GM23338 (cell line): ENCODE results near the gene CASP3. TPM values are rescaled to one million over a fixed set of nuclear protein-coding genes. Genes with fewer than 3 reads are reported as not detected.

ENCODE experiments used
- ATAC-seq: fragments of 200-7000 bp; cut with Tn5 transposase; 3 replicates; pipeline ENCODE4 v1.9.1; 2020
- DNase-seq: peaks from one replicate; pipeline ENCODE4 v3.0.0-alpha.2; 2015; ENCODE audit warnings: low spot score
- H2AFZ ChIP-seq: fragments of 200-600 bp; sonication (generic); 2 replicates; pipeline ENCODE4 v1.8.0; 2016; ENCODE audit warnings: antibody characterized with exemption, mild to moderate bottlenecking, moderate library complexity
- H3F3A ChIP-seq: fragments of 200-600 bp; sonication (generic); replicated peaks from 2 replicates; pipeline ENCODE4 v1.8.0; 2017; ENCODE audit warnings: antibody characterized with exemption, mixed run types, low read depth
- H3K27ac ChIP-seq: fragments of 200-600 bp; sonication (generic); 2 replicates; pipeline ENCODE4 v1.6.1; 2016; ENCODE audit warnings: low read depth
- H3K27me3 ChIP-seq: fragments of 200-600 bp; sonication (generic); 2 replicates; pipeline ENCODE4 v1.8.0; 2016; ENCODE audit warnings: mild to moderate bottlenecking, mixed run types, moderate library complexity; ENCODE audit not compliant: insufficient read depth
- H3K36me3 ChIP-seq: fragments of 200-600 bp; sonication (generic); 2 replicates; pipeline ENCODE4 v1.8.0; 2016; ENCODE audit warnings: mild to moderate bottlenecking; ENCODE audit not compliant: insufficient read depth
- H3K4me1 ChIP-seq: fragments of 200-600 bp; sonication (generic); 2 replicates; pipeline ENCODE4 v1.8.0; 2016; ENCODE audit warnings: mild to moderate bottlenecking, moderate library complexity; ENCODE audit not compliant: insufficient read depth
- H3K4me2 ChIP-seq: fragments of 200-600 bp; sonication (generic); 2 replicates; pipeline ENCODE4 v1.7.1; 2017; ENCODE audit warnings: mixed run types
- H3K4me3 ChIP-seq: fragments of 200-600 bp; sonication (generic); 2 replicates; pipeline ENCODE4 v1.6.1; 2016; ENCODE audit warnings: mixed run types
- H3K79me2 ChIP-seq: fragments of 200-600 bp; sonication (generic); replicated peaks from 2 replicates; pipeline ENCODE4 v1.8.0; 2017; ENCODE audit warnings: mild to moderate bottlenecking; ENCODE audit not compliant: insufficient read depth
- H3K9me2 ChIP-seq: fragments of 200-600 bp; sonication (generic); 2 replicates; pipeline ENCODE4 v1.8.0; 2017; ENCODE audit not compliant: insufficient read depth
- H4K20me1 ChIP-seq: fragments of 200-600 bp; sonication (generic); replicated peaks from 2 replicates; pipeline ENCODE4 v1.8.0; 2017; ENCODE audit warnings: mild to moderate bottlenecking; ENCODE audit not compliant: insufficient read depth
- H3K27ac Mint-ChIP-seq: 2 replicates; pipeline ENCODE4 v1.8.0; 2020; ENCODE audit warnings: inconsistent platforms, mild to moderate bottlenecking, moderate library complexity, mixed read lengths
- H3K27me3 Mint-ChIP-seq: 3 replicates; pipeline ENCODE4 v1.8.0; 2022; ENCODE audit warnings: low read depth, mild to moderate bottlenecking, moderate library complexity, mixed read lengths, inconsistent platforms; ENCODE audit not compliant: insufficient read depth, poor library complexity
- H3K36me3 Mint-ChIP-seq: 3 replicates; pipeline ENCODE4 v1.8.0; 2021; ENCODE audit warnings: low read depth, mild to moderate bottlenecking, inconsistent platforms, moderate library complexity, mixed read lengths
- H3K4me1 Mint-ChIP-seq: 3 replicates; pipeline ENCODE4 v1.8.0; 2020; ENCODE audit warnings: mild to moderate bottlenecking, inconsistent platforms, mixed read lengths
- H3K4me3 Mint-ChIP-seq: 3 replicates; pipeline ENCODE4 v1.8.0; 2021; ENCODE audit warnings: moderate library complexity, mild to moderate bottlenecking, inconsistent platforms, mixed read lengths
- H3K9me3 Mint-ChIP-seq: 3 replicates; pipeline ENCODE4 v1.8.0; 2020; ENCODE audit warnings: moderate library complexity, mild to moderate bottlenecking, inconsistent platforms, mixed read lengths
- CREB1 ChIP-seq: fragments of 250-450 bp; sonication (Bioruptor Pico); IDR thresholded peaks from 2 replicates; pipeline ENCODE4 v1.5.0; 2020; ENCODE audit warnings: low read depth, mild to moderate bottlenecking, moderate library complexity
- EZH2 ChIP-seq: fragments of 200-600 bp; sonication (generic); IDR thresholded peaks from one replicate; pipeline ENCODE4 v1.8.0; 2017; ENCODE audit warnings: antibody characterized with exemption, mild to moderate bottlenecking, low read depth; ENCODE audit not compliant: unreplicated experiment
- EZH2phosphoT487 ChIP-seq: fragments of 200-600 bp; sonication (generic); IDR thresholded peaks from one replicate; pipeline ENCODE4 v1.8.1; 2018; ENCODE audit warnings: antibody characterized with exemption; ENCODE audit not compliant: unreplicated experiment
- JUNB ChIP-seq: IDR thresholded peaks from one replicate; pipeline ENCODE4 v1.6.1; 2016; ENCODE audit warnings: antibody characterized with exemption; ENCODE audit not compliant: unreplicated experiment
- NANOG ChIP-seq: IDR thresholded peaks from 2 replicates; pipeline ENCODE4 v1.6.1; 2016; ENCODE audit warnings: antibody characterized with exemption, borderline replicate concordance
- POLR2AphosphoS5 ChIP-seq: IDR thresholded peaks from 2 replicates; pipeline ENCODE4 v1.6.1; 2016; ENCODE audit warnings: antibody characterized with exemption, low read depth
- STAT1 ChIP-seq: IDR thresholded peaks from one replicate; pipeline ENCODE4 v1.6.1; 2016; ENCODE audit warnings: antibody characterized with exemption; ENCODE audit not compliant: unreplicated experiment
- ZNF331 ChIP-seq: fragments of 250-450 bp; sonication (Bioruptor Pico); IDR thresholded peaks from 2 replicates; pipeline ENCODE4 v1.5.0; 2020; ENCODE audit warnings: low read depth, mild to moderate bottlenecking, moderate library complexity
- polyA plus RNA-seq: library from polyadenylated mRNA; unstranded; fragments of >200 nt; fragmentation: Nextera tagmentation; extraction: Ambion mirVana; gene quantifications from 2 replicates; pipeline ENCODE4 v1.2.1, GENCODE V29; 2016
- total RNA-seq: library from RNA; depleted of rRNA; stranded (reverse); fragments of >200 nt; shearing (Covaris generic); gene quantifications from 2 replicates; pipeline ENCODE4 v1.2.3, GENCODE V29; 2014
- TF ChIP-seq, protein P1 (sequence below), 2 experiments: fragments of 200-600 bp in 1 of 2; sonication (generic) in 1 of 2; conservative IDR thresholded peaks; 2 replicates each; pipeline versions ENCODE4 v1.5.1 to v1.6.1; 2016 to 2017; ENCODE audit warnings: antibody characterized with exemption in 2 of 2, low read depth in 2 of 2, mild to moderate bottlenecking in 2 of 2, moderate library complexity in 1 of 2
- TF ChIP-seq, protein P2 (sequence below): fragments of 250-450 bp; sonication (Bioruptor Pico); IDR thresholded peaks from 2 replicates; pipeline ENCODE4 v1.5.0; 2020; ENCODE audit warnings: mild to moderate bottlenecking, moderate library complexity
- TF ChIP-seq, protein P3 (sequence below): IDR thresholded peaks from one replicate; pipeline ENCODE4 v1.6.1; 2018; ENCODE audit warnings: antibody characterized with exemption; ENCODE audit not compliant: unreplicated experiment
- TF ChIP-seq, protein P4 (sequence below): IDR thresholded peaks from 2 replicates; pipeline ENCODE4 v1.6.1; 2016; ENCODE audit warnings: antibody characterized with exemption

CASP3 gene
- total and polyA plus RNA-seq, 2 experiments from 2014 or later: 50.5 to 84.4 TPM

DNA sequence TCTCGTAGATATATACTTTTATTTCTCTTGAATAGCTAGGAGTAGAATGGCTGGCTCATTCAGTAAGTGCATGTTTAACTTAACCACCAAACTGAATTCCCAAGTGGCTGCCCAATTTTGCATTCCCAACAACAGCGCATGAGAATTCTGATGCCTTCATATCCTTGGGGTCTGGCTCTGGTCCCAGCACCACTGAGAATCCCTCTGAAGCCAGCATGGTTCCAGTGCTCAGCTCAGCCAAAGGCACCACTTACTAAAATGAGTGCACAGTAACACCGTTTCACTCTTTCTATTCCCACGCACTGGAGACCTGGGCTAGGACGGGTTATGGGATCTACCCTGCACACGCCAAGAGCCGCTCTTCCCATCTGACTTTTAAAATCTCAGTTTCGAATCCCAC lies 60.4 kb downstream of the CASP3 start:
- TF ChIP-seq, protein P1, sequence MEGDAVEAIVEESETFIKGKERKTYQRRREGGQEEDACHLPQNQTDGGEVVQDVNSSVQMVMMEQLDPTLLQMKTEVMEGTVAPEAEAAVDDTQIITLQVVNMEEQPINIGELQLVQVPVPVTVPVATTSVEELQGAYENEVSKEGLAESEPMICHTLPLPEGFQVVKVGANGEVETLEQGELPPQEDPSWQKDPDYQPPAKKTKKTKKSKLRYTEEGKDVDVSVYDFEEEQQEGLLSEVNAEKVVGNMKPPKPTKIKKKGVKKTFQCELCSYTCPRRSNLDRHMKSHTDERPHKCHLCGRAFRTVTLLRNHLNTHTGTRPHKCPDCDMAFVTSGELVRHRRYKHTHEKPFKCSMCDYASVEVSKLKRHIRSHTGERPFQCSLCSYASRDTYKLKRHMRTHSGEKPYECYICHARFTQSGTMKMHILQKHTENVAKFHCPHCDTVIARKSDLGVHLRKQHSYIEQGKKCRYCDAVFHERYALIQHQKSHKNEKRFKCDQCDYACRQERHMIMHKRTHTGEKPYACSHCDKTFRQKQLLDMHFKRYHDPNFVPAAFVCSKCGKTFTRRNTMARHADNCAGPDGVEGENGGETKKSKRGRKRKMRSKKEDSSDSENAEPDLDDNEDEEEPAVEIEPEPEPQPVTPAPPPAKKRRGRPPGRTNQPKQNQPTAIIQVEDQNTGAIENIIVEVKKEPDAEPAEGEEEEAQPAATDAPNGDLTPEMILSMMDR (conservative IDR thresholded peaks at IDR 0.05; ENCODE audit: low read depth in 2 of 2): no peak
- TF ChIP-seq, protein P2, sequence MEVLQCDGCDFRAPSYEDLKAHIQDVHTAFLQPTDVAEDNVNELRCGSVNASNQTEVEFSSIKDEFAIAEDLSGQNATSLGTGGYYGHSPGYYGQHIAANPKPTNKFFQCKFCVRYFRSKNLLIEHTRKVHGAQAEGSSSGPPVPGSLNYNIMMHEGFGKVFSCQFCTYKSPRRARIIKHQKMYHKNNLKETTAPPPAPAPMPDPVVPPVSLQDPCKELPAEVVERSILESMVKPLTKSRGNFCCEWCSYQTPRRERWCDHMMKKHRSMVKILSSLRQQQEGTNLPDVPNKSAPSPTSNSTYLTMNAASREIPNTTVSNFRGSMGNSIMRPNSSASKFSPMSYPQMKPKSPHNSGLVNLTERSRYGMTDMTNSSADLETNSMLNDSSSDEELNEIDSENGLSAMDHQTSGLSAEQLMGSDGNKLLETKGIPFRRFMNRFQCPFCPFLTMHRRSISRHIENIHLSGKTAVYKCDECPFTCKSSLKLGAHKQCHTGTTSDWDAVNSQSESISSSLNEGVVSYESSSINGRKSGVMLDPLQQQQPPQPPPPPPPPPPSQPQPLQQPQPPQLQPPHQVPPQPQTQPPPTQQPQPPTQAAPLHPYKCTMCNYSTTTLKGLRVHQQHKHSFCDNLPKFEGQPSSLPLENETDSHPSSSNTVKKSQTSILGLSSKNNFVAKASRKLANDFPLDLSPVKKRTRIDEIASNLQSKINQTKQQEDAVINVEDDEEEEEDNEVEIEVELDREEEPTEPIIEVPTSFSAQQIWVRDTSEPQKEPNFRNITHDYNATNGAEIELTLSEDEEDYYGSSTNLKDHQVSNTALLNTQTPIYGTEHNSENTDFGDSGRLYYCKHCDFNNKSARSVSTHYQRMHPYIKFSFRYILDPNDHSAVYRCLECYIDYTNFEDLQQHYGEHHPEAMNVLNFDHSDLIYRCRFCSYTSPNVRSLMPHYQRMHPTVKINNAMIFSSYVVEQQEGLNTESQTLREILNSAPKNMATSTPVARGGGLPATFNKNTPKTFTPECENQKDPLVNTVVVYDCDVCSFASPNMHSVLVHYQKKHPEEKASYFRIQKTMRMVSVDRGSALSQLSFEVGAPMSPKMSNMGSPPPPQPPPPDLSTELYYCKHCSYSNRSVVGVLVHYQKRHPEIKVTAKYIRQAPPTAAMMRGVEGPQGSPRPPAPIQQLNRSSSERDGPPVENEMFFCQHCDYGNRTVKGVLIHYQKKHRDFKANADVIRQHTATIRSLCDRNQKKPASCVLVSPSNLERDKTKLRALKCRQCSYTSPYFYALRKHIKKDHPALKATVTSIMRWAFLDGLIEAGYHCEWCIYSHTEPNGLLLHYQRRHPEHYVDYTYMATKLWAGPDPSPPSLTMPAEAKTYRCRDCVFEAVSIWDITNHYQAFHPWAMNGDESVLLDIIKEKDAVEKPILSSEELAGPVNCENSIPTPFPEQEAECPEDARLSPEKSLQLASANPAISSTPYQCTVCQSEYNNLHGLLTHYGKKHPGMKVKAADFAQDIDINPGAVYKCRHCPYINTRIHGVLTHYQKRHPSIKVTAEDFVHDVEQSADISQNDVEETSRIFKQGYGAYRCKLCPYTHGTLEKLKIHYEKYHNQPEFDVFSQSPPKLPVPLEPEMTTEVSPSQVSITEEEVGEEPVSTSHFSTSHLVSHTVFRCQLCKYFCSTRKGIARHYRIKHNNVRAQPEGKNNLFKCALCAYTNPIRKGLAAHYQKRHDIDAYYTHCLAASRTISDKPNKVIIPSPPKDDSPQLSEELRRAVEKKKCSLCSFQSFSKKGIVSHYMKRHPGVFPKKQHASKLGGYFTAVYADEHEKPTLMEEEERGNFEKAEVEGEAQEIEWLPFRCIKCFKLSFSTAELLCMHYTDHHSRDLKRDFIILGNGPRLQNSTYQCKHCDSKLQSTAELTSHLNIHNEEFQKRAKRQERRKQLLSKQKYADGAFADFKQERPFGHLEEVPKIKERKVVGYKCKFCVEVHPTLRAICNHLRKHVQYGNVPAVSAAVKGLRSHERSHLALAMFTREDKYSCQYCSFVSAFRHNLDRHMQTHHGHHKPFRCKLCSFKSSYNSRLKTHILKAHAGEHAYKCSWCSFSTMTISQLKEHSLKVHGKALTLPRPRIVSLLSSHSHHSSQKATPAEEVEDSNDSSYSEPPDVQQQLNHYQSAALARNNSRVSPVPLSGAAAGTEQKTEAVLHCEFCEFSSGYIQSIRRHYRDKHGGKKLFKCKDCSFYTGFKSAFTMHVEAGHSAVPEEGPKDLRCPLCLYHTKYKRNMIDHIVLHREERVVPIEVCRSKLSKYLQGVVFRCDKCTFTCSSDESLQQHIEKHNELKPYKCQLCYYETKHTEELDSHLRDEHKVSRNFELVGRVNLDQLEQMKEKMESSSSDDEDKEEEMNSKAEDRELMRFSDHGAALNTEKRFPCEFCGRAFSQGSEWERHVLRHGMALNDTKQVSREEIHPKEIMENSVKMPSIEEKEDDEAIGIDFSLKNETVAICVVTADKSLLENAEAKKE (CRISPR knock-in tag): no peak
- TF ChIP-seq, protein P3, sequence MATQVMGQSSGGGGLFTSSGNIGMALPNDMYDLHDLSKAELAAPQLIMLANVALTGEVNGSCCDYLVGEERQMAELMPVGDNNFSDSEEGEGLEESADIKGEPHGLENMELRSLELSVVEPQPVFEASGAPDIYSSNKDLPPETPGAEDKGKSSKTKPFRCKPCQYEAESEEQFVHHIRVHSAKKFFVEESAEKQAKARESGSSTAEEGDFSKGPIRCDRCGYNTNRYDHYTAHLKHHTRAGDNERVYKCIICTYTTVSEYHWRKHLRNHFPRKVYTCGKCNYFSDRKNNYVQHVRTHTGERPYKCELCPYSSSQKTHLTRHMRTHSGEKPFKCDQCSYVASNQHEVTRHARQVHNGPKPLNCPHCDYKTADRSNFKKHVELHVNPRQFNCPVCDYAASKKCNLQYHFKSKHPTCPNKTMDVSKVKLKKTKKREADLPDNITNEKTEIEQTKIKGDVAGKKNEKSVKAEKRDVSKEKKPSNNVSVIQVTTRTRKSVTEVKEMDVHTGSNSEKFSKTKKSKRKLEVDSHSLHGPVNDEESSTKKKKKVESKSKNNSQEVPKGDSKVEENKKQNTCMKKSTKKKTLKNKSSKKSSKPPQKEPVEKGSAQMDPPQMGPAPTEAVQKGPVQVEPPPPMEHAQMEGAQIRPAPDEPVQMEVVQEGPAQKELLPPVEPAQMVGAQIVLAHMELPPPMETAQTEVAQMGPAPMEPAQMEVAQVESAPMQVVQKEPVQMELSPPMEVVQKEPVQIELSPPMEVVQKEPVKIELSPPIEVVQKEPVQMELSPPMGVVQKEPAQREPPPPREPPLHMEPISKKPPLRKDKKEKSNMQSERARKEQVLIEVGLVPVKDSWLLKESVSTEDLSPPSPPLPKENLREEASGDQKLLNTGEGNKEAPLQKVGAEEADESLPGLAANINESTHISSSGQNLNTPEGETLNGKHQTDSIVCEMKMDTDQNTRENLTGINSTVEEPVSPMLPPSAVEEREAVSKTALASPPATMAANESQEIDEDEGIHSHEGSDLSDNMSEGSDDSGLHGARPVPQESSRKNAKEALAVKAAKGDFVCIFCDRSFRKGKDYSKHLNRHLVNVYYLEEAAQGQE: no peak
- TF ChIP-seq CREB1: no peak
- TF ChIP-seq STAT1: no peak
- no peak for TF ChIP-seq NANOG
- no peak for TF ChIP-seq JUNB
- TF ChIP-seq, protein P4, sequence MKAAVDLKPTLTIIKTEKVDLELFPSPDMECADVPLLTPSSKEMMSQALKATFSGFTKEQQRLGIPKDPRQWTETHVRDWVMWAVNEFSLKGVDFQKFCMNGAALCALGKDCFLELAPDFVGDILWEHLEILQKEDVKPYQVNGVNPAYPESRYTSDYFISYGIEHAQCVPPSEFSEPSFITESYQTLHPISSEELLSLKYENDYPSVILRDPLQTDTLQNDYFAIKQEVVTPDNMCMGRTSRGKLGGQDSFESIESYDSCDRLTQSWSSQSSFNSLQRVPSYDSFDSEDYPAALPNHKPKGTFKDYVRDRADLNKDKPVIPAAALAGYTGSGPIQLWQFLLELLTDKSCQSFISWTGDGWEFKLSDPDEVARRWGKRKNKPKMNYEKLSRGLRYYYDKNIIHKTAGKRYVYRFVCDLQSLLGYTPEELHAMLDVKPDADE: no peak
- TF ChIP-seq POLR2AphosphoS5: no peak
- TF ChIP-seq ZNF331 (CRISPR knock-in tag): no peak
- no peak for TF ChIP-seq EZH2
- TF ChIP-seq EZH2phosphoT487: no peak
- no peaks in the 10 kb centered on the region for H3K36me3 ChIP-seq
- H3K27ac Mint-ChIP-seq: no peak overlapping the region
- H3K27me3 ChIP-seq: no peaks in the 10 kb centered on the region
- H3K4me1 ChIP-seq: peaks cover 5% of the 10 kb centered on the region; the same call in 1 of the 2 replicates
- no peaks in the 10 kb centered on the region; the same call in 2 of the 3 replicates for H3K4me1 Mint-ChIP-seq
- H3K4me3 ChIP-seq: no peak overlapping the region
- H3F3A ChIP-seq: no peaks in the 10 kb centered on the region
- H3K4me2 ChIP-seq: no peak overlapping the region
- H4K20me1 ChIP-seq: no peaks in the 10 kb centered on the region
- peak overlapping the region; percentile 52 for H2AFZ ChIP-seq
- no peaks in the 10 kb centered on the region for H3K9me2 ChIP-seq
- no peaks in the 10 kb centered on the region for H3K79me2 ChIP-seq
- no peak for DNase-seq
- H3K4me3 Mint-ChIP-seq: no peak overlapping the region
- peaks cover 2% of the 10 kb centered on the region; the same call in 1 of the 3 replicates for H3K36me3 Mint-ChIP-seq
- peaks cover 8% of the 10 kb centered on the region; the same call in 1 of the 3 replicates for H3K9me3 Mint-ChIP-seq
- ATAC-seq: no peak
- H3K27ac ChIP-seq: no peak overlapping the region
- H3K27me3 Mint-ChIP-seq: no peaks in the 10 kb centered on the region
